H9 (cell line): ENCODE data around the gene ZNF490. TPM values are rescaled to one million over a fixed set of nuclear protein-coding genes. Genes with fewer than 3 reads are reported as not detected.

Experiments used
- DNase-seq: peaks from one replicate; pipeline ENCODE4 v3.0.0-alpha.2; 2017
- H2AFZ ChIP-seq: one replicate; pipeline ENCODE4 v1.6.1; 2013; ENCODE audit warnings: mild to moderate bottlenecking, low read length, control low read depth, moderate library complexity
- H2AK5ac ChIP-seq: 2 replicates; pipeline ENCODE4 v1.6.1; 2013; ENCODE audit warnings: low read length, control low read depth, mixed read lengths; ENCODE audit not compliant: insufficient read length
- H2BK120ac ChIP-seq: one replicate; pipeline ENCODE4 v1.6.1; 2013; ENCODE audit warnings: low read depth, mild to moderate bottlenecking, low read length, control low read depth, inconsistent platforms; ENCODE audit not compliant: poor library complexity, severe bottlenecking
- H2BK12ac ChIP-seq: 2 replicates; pipeline ENCODE4 v1.6.1; 2013; ENCODE audit warnings: low read length, control low read depth, mixed read lengths, low read depth; ENCODE audit not compliant: insufficient read length
- H2BK15ac ChIP-seq: 2 replicates; pipeline ENCODE4 v1.6.1; 2013; ENCODE audit warnings: low read depth, low read length, control low read depth
- H2BK20ac ChIP-seq: one replicate; pipeline ENCODE4 v1.6.1; 2013; ENCODE audit warnings: low read depth, mild to moderate bottlenecking, low read length, control low read depth, inconsistent platforms; ENCODE audit not compliant: poor library complexity, severe bottlenecking
- H2BK5ac ChIP-seq: 2 replicates; pipeline ENCODE4 v1.6.1; 2013; ENCODE audit warnings: low read length, control low read depth, mixed read lengths; ENCODE audit not compliant: insufficient read length
- H3K14ac ChIP-seq: 2 replicates; pipeline ENCODE4 v1.6.1; 2013; ENCODE audit warnings: low read length, control low read depth; ENCODE audit not compliant: insufficient read depth
- H3K18ac ChIP-seq: 2 replicates; pipeline ENCODE4 v1.6.1; 2013; ENCODE audit warnings: low read depth, mild to moderate bottlenecking, mixed read lengths, low read length, control low read depth; ENCODE audit not compliant: insufficient read length
- H3K23ac ChIP-seq: 2 replicates; pipeline ENCODE4 v1.6.1; 2013; ENCODE audit warnings: low read length, control low read depth, mixed read lengths, low read depth; ENCODE audit not compliant: insufficient read length
- H3K23me2 ChIP-seq: 2 replicates; pipeline ENCODE4 v1.6.1; 2013; ENCODE audit warnings: low read depth, mild to moderate bottlenecking, mixed read lengths, low read length, control low read depth; ENCODE audit not compliant: insufficient read length, poor library complexity, severe bottlenecking
- H3K27ac ChIP-seq: 2 replicates; pipeline ENCODE4 v1.5.1; 2013; ENCODE audit warnings: low read length, control low read depth, mixed read lengths, low read depth; ENCODE audit not compliant: insufficient read length
- H3K27me3 ChIP-seq: 2 replicates; pipeline ENCODE4 v1.6.1; 2013; ENCODE audit warnings: low read length, control low read depth, inconsistent platforms; ENCODE audit not compliant: insufficient read depth
- H3K4ac ChIP-seq: 2 replicates; pipeline ENCODE4 v1.6.1; 2013; ENCODE audit warnings: low read depth, mild to moderate bottlenecking, control low read depth, inconsistent platforms, low read length, moderate library complexity
- H3K4me1 ChIP-seq: 2 replicates; pipeline ENCODE4 v1.6.1; 2013; ENCODE audit warnings: low read length, control low read depth, inconsistent platforms; ENCODE audit not compliant: insufficient read depth
- H3K4me2 ChIP-seq: 2 replicates; pipeline ENCODE4 v1.6.1; 2013; ENCODE audit warnings: low read length, control low read depth, mixed read lengths; ENCODE audit not compliant: insufficient read length, insufficient read depth
- H3K56ac ChIP-seq: 2 replicates; pipeline ENCODE4 v1.6.1; 2013; ENCODE audit warnings: low read depth, mild to moderate bottlenecking, mixed read lengths, low read length, control low read depth; ENCODE audit not compliant: insufficient read length
- H3K79me1 ChIP-seq: 2 replicates; pipeline ENCODE4 v1.6.1; 2013; ENCODE audit warnings: low read depth, mild to moderate bottlenecking, moderate library complexity, low read length, control low read depth, inconsistent platforms; ENCODE audit not compliant: insufficient read depth, poor library complexity, severe bottlenecking
- H3K79me2 ChIP-seq: 2 replicates; pipeline ENCODE4 v1.6.1; 2013; ENCODE audit warnings: low read length, control low read depth, inconsistent platforms; ENCODE audit not compliant: insufficient read depth
- H3K9ac ChIP-seq: 2 replicates; pipeline ENCODE4 v1.6.1; 2013; ENCODE audit warnings: low read length, control low read depth, mixed read lengths; ENCODE audit not compliant: insufficient read length; ENCODE audit errors: extremely low read depth
- H3K9me3 ChIP-seq: one replicate; pipeline ENCODE4 v1.6.1; 2013; ENCODE audit warnings: low read depth, low read length, inconsistent platforms; ENCODE audit not compliant: control insufficient read depth
- H3T11ph ChIP-seq: one replicate; pipeline ENCODE4 v1.6.1; 2013; ENCODE audit warnings: mild to moderate bottlenecking, low read length, control low read depth, inconsistent platforms
- H4K20me1 ChIP-seq: one replicate; pipeline ENCODE4 v1.6.1; 2013; ENCODE audit not compliant: control insufficient read depth, insufficient read length, insufficient read depth
- H4K5ac ChIP-seq: 2 replicates; pipeline ENCODE4 v1.6.1; 2013; ENCODE audit warnings: low read depth, mild to moderate bottlenecking, mixed read lengths, low read length, control low read depth; ENCODE audit not compliant: insufficient read length
- H4K8ac ChIP-seq: replicated peaks from 2 replicates; pipeline ENCODE4 v1.6.1; 2013; ENCODE audit warnings: low read length, control low read depth, mixed read lengths, low read depth; ENCODE audit not compliant: insufficient read length
- H4K91ac ChIP-seq: 2 replicates; pipeline ENCODE4 v1.6.1; 2013; ENCODE audit warnings: low read depth, mild to moderate bottlenecking, moderate library complexity, mixed read lengths, low read length, control low read depth; ENCODE audit not compliant: insufficient read length
- H3K27ac Mint-ChIP-seq, 3 experiments: 2 replicates in 2 of 3; 3 replicates in 1 of 3; pipeline ENCODE4 v1.8.0; 2020 to 2021; ENCODE audit warnings: mixed read lengths in 3 of 3, mild to moderate bottlenecking in 1 of 3, moderate library complexity in 1 of 3
- H3K27me3 Mint-ChIP-seq: 2 replicates; pipeline ENCODE4 v1.8.0; 2021; ENCODE audit warnings: low read depth, mild to moderate bottlenecking, moderate library complexity, mixed read lengths
- H3K36me3 Mint-ChIP-seq, 3 experiments: 2 replicates in 2 of 3; 3 replicates in 1 of 3; pipeline ENCODE4 v1.8.0; 2020 to 2021; ENCODE audit warnings: low read depth in 3 of 3, mixed read lengths in 3 of 3; ENCODE audit not compliant: insufficient read depth in 1 of 3
- H3K4me1 Mint-ChIP-seq, 2 experiments: 2 replicates each; pipeline ENCODE4 v1.8.0; 2020; ENCODE audit warnings: mixed read lengths in 2 of 2
- H3K4me3 Mint-ChIP-seq, 2 experiments: 2 replicates in 1 of 2; 3 replicates in 1 of 2; pipeline ENCODE4 v1.8.0; 2020 to 2021; ENCODE audit warnings: mild to moderate bottlenecking in 2 of 2, mixed read lengths in 2 of 2, moderate library complexity in 1 of 2
- H3K9me3 Mint-ChIP-seq, 2 experiments: 2 replicates in 1 of 2; 3 replicates in 1 of 2; pipeline ENCODE4 v1.8.0; 2020; ENCODE audit warnings: mild to moderate bottlenecking in 2 of 2, mixed read lengths in 2 of 2, moderate library complexity in 1 of 2
- CTCF ChIP-seq: fragments of 200-600 bp; sonication (generic); conservative IDR thresholded peaks from 3 replicates; pipeline ENCODE4 v1.8.0; 2021; ENCODE audit warnings: antibody characterized with exemption, mild to moderate bottlenecking
- WGBS: extraction: QIAGEN DNeasy Blood & Tissue Kit; methylation state at CpG from one replicate; pipeline ENCODE4 v1.1.7; 2013; ENCODE audit warnings: missing lambda C conversion rate, low lambda C conversion rate, mixed read lengths; ENCODE audit not compliant: insufficient read length; ENCODE audit errors: extremely low coverage; 5-methylcytosine and 5-hydroxymethylcytosine counted together
- total RNA-seq: library from RNA; stranded (reverse); gene quantifications from 2 replicates; pipeline ENCODE4 v1.2.1, GENCODE V29; 2021

Gene ZNF490
- total RNA-seq, 1 experiment from 2014 or later: 10.1 TPM

- H3K79me2 ChIP-seq: no peaks in the 10 kb centered on the region
- no peaks in the 10 kb centered on the region for H3K4me1 ChIP-seq
- no peak overlapping the region for H2AFZ ChIP-seq
- no peak overlapping the region for H3K4ac ChIP-seq
- no peak overlapping the region for H2BK20ac ChIP-seq
- H4K20me1 ChIP-seq: no peaks in the 10 kb centered on the region
- H3K4me3 Mint-ChIP-seq: no peak overlapping the region
- no peaks in the 10 kb centered on the region; a peak in 1 of 5 replicates for H3K9me3 Mint-ChIP-seq
- no peak overlapping the region for H3K9ac ChIP-seq
- no peak overlapping the region for H4K8ac ChIP-seq
- peaks cover 8 to 16% (median 10%) of the 10 kb centered on the region in 3 experiments; a peak in 5 of 7 replicates for H3K36me3 Mint-ChIP-seq
- no peak overlapping the region for H3K23ac ChIP-seq
- H2BK15ac ChIP-seq: no peak overlapping the region
- no peak overlapping the region for H2BK120ac ChIP-seq
- no peak overlapping the region for H4K5ac ChIP-seq
- H3K4me1 Mint-ChIP-seq: peaks cover 3% of the 10 kb centered on the region in 2 experiments; a peak in 2 of 4 replicates
- no peak overlapping the region for H3K27ac Mint-ChIP-seq
- H3K9me3 ChIP-seq: no peaks in the 10 kb centered on the region
- no peak overlapping the region for H4K91ac ChIP-seq
- no peak overlapping the region for H3K4me2 ChIP-seq
- no peaks in the 10 kb centered on the region for H3K27me3 ChIP-seq
- peaks cover 3% of the 10 kb centered on the region for H3K79me1 ChIP-seq
- H3K14ac ChIP-seq: no peak overlapping the region
- no peak overlapping the region for H3T11ph ChIP-seq
- no peak overlapping the region for H2AK5ac ChIP-seq
- no peak for TF ChIP-seq CTCF
- H3K27me3 Mint-ChIP-seq: no peaks in the 10 kb centered on the region
- no peak overlapping the region for H3K27ac ChIP-seq
- no peak for DNase-seq
- no peak overlapping the region for H3K18ac ChIP-seq
- no CpG with 5 or more reads among the region's 1 CpG for whole genome bisulfite sequencing
- peaks cover 9% of the 10 kb centered on the region for H3K23me2 ChIP-seq
- no peak overlapping the region for H2BK5ac ChIP-seq
- no peak overlapping the region for H2BK12ac ChIP-seq
- no peak overlapping the region for H3K56ac ChIP-seq
Measured at GRCh38 chr19:12606796-12607195, 3.8 kb downstream of the ZNF490 start.
